SJSA1 (cell line): ENCODE data around the gene PRR20C. TPM values are rescaled to one million over a fixed set of nuclear protein-coding genes. Genes with fewer than 3 reads are reported as not detected.
"Not testable (repeated sequence)": the region's sequence is repeated elsewhere in the genome, so short reads cannot be mapped to it uniquely, and the experiment has no call there.

Experiments
- DNase-seq, 2 experiments: peaks; one replicate each; pipeline ENCODE4 v3.0.0-alpha.2; 2015 to 2020; ENCODE audit warnings: low spot score in 2 of 2, low read depth in 1 of 2
- H3K27ac ChIP-seq: fragments of 250-450 bp; sonication (Bioruptor Pico); 2 replicates; pipeline ENCODE4 v1.5.1; 2020; ENCODE audit warnings: mild to moderate bottlenecking, moderate library complexity
- H3K27me3 ChIP-seq: fragments of 250-450 bp; sonication (Bioruptor Pico); replicated peaks from 2 replicates; pipeline ENCODE4 v1.5.1; 2020; ENCODE audit warnings: mild to moderate bottlenecking, moderate library complexity
- H3K36me3 ChIP-seq: fragments of 250-450 bp; sonication (Bioruptor Pico); 2 replicates; pipeline ENCODE4 v1.5.1; 2020; ENCODE audit warnings: mild to moderate bottlenecking
- H3K4me1 ChIP-seq: fragments of 250-450 bp; sonication (Bioruptor Pico); replicated peaks from 2 replicates; pipeline ENCODE4 v1.6.1; 2021; ENCODE audit warnings: mild to moderate bottlenecking
- H3K4me3 ChIP-seq: fragments of 250-450 bp; sonication (Bioruptor Pico); 2 replicates; pipeline ENCODE4 v1.5.1; 2020; ENCODE audit warnings: mild to moderate bottlenecking
- H3K9me3 ChIP-seq: fragments of 250-450 bp; sonication (Bioruptor Pico); replicated peaks from 2 replicates; pipeline ENCODE4 v1.5.1; 2020; ENCODE audit warnings: mild to moderate bottlenecking
- total RNA-seq: library from RNA; depleted of rRNA; stranded (reverse); fragments of >200 nt; shearing (Covaris generic); gene quantifications from 2 replicates; pipeline ENCODE4 v1.2.3, GENCODE V29; 2014; rRNA removed

Gene PRR20C
- total RNA-seq: not detected in 2 replicates

DNA sequence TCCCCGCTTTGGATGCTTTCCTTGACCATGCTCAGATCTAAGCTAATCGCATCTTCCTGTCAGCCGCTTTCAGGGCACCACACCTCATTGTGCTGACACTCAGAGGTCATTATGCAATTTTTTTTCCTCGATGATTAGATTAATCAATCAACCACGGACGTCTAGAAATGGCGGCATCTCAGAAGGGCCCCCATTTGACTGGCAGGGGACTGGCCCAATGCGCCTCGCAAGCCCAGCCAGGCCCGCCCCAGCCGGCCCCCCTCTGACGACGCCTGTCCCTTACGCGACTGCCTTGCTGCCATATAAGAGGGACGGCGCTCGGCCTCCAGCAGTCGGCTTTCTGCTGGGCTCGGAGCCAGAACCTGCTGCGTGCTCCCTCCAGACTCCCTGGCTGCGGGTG, at the start of gene PRR20C:
PRR20C (plus strand) TSS at position 301 of the 400 bp plus-strand sequence. CDS start 387 bp downstream, outside the sequence.
- not testable (repeated sequence) for H3K4me1 ChIP-seq, H3K36me3 ChIP-seq, H3K27me3 ChIP-seq, H3K27ac ChIP-seq, DNase-seq, H3K4me3 ChIP-seq, H3K9me3 ChIP-seq

DNA sequence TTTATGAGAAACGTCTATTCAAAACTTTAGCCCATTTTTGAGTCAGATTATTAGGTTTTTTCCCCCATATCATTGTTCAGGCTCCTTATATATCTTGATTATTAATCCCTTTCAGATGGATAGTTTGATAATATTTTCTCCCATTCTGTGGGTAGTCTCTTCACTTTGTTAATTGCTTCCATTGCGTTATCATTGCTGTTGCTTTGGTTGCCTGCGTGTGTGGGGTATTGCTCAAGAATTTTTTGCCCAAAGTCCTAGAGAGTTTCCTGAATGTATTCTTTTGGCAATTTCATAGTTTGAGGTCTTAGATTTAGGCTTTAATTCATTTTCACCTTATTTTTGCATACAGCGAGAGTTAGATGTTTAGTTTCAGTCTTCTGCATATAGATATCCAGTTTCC, 38.9 kb upstream of the PRR20C start:
- H3K27me3 ChIP-seq: no peaks in the 10 kb centered on the region
- H3K4me1 ChIP-seq: no peaks in the 10 kb centered on the region
- no peaks in the 10 kb centered on the region for H3K36me3 ChIP-seq
- no peak for DNase-seq
- H3K4me3 ChIP-seq: no peak overlapping the region
- peaks cover 4% of the 10 kb centered on the region; the same call in 1 of the 2 replicates for H3K9me3 ChIP-seq
- no peak overlapping the region for H3K27ac ChIP-seq

DNA sequence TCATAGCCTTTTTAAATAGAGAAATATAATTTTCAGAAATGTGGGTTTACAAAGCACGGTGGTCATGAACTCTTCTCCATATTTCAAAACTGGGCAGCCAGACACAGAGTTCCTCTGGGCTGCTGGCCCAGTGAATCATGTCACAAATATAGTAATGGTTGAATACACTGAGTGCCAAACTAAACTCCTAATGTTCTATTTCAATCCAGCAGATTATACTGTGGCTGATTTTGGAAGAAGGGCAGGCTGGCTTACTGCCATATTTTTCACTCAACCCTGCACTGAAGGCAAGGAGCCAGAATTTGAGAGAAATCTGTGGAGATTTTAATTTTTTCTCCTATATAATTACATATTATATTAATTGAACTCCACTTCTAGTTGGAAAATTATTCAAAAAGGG, 30.2 kb upstream of the PRR20C start:
- Histone ChIP-seq H3K27ac (no peak overlapping the region), H3K36me3 (no peaks in the 10 kb centered on the region), H3K4me1 (no peaks in the 10 kb centered on the region), H3K4me3 (no peak overlapping the region), H3K9me3 (no peaks in the 10 kb centered on the region), H3K27me3 (no peaks in the 10 kb centered on the region)
- DNase-seq: no peak

DNA sequence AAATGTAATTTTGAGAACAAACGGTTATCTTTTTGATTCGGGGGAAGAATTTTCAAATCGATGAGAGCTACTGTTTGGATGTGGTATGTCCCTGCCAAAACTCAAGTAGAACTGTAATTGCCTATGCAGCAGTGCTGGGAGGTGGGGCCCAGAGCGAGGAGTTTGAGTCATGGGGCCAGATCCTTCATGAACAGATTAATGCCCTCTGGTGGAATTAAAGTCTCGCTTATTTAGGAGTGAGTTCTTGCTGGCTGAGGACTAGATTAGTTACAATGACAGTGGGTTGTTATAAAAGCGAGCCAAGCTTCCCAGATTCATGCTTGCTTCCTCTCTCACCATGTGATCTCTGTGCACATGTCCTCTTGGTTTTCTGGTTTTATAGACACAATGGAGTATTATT, 25.0 kb upstream of the PRR20C start:
- no peak overlapping the region for H3K27ac ChIP-seq
- H3K9me3 ChIP-seq: no peaks in the 10 kb centered on the region
- H3K36me3 ChIP-seq: no peaks in the 10 kb centered on the region
- H3K4me3 ChIP-seq: no peak overlapping the region
- DNase-seq: no peak
- H3K4me1 ChIP-seq: no peaks in the 10 kb centered on the region
- H3K27me3 ChIP-seq: no peaks in the 10 kb centered on the region

DNA sequence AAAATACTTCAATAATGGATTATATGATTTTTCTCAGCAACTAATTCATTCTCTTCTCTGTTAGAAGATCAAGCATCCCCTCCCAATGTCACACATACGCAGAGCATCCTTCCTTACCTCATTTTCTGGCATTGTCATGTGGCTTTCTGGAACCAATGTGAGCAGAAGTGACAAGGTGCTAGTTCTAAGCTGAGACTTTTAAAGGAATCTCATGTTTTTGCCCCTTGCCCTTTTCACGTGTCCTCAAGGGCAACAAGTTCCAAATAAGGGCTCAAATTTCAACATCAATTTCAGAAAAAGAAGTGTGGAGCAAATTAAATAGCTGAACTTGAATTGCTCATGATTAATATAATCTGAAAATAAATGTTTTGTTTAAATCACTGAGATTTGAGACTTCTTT, 17.8 kb upstream of the PRR20C start:
- Histone ChIP-seq H3K36me3 (no peaks in the 10 kb centered on the region), H3K27me3 (no peaks in the 10 kb centered on the region), H3K4me3 (no peak overlapping the region), H3K9me3 (no peaks in the 10 kb centered on the region), H3K4me1 (no peaks in the 10 kb centered on the region), H3K27ac (no peak overlapping the region)
- DNase-seq: no peak

DNA sequence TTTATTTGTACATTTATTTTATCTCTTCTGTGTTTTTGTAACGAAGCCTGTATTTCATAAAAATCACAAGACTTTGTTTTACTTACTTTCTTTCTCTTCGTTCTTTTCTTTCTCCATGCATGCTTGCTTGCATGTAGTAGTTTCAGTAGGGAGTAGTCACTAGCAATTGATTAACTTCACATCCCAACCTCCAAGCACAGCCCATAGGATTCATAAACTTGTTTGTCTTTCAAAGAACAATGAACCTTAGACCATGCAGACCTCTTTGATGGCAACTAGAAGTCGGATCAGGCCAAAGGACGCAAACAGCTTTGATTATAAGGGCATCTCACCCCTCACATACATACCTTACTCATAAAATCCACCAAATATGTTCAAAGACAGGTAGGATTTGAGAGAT, 16.3 kb upstream of the PRR20C start:
- H3K4me3 ChIP-seq: no peak overlapping the region
- H3K9me3 ChIP-seq: no peaks in the 10 kb centered on the region
- no peaks in the 10 kb centered on the region for H3K36me3 ChIP-seq
- H3K4me1 ChIP-seq: no peaks in the 10 kb centered on the region
- no peak for DNase-seq
- H3K27me3 ChIP-seq: no peaks in the 10 kb centered on the region
- no peak overlapping the region for H3K27ac ChIP-seq

DNA sequence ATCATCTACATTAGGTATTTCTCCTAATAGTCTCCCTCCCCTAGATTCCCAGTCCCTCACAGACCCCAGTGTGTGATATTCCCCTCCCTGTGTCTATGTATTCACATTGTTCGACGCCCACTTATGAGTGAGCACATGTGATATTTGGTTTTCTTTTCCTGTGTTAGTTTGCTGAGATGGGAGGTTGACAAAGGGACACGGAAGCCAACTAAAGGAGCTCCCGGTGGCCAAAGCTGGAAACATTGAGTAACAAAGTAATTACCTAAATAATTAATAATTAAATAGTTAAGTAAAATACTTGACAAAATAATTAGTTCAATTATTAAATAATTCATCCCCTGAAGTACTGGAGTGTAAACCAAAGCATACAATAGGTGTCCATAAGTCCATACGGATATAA, 14.9 kb upstream of the PRR20C start:
- Histone ChIP-seq H3K9me3 (no peaks in the 10 kb centered on the region), H3K4me1 (no peaks in the 10 kb centered on the region), H3K36me3 (no peaks in the 10 kb centered on the region), H3K4me3 (no peak overlapping the region), H3K27ac (no peak overlapping the region), H3K27me3 (no peaks in the 10 kb centered on the region)
- no peak for DNase-seq

DNA sequence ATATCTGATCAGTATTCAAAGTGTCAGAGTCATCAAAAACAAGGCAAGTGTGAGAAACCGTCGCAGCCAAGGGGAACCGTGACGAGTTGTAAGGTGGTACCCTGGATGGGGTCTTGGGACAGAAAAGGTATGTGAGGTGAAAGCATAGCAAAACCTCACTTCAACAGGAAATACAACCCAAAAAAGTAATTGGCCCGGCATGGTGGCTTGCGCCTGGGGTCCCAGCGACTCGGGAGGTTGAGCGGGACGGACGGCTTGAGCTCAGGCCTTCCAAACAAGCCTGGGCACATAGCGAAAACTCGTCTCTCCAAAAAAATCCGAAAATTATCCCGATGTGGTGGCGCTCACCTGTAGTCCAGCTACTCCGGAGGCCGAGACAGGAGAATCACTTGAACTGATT, 14.1 kb upstream of the PRR20C start:
- not testable (repeated sequence) for H3K9me3 ChIP-seq, H3K36me3 ChIP-seq, DNase-seq

DNA sequence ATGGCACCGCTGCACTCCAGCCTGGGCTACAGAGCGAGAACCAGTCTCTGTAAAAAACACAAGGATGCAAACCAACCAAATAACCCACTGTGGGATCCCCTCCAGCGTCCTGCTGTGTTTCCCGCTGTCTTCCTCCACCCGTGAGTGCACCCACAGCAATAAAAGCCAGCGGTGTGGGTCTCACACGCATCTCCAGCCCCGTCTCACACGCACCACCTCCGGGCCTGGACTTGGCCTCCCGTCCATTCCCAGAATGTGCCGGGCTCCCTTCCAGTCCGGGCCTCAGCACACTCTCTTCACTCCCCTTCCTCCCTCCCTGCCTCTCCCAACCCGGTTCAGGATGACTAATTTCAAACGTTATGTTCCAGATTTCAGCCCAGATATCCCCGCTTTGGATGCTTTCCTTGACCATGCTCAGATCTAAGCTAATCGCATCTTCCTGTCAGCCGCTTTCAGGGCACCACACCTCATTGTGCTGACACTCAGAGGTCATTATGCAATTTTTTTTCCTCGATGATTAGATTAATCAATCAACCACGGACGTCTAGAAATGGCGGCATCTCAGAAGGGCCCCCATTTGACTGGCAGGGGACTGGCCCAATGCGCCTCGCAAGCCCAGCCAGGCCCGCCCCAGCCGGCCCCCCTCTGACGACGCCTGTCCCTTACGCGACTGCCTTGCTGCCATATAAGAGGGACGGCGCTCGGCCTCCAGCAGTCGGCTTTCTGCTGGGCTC, 13.5 kb upstream of the PRR20C start, which contains the start of gene PRR20A:
PRR20A (plus strand) TSS at position 684 of the 734 bp plus-strand sequence. CDS start 387 bp downstream, outside the sequence.
- DNase-seq, H3K4me1 ChIP-seq, H3K9me3 ChIP-seq, H3K27ac ChIP-seq, H3K4me3 ChIP-seq, H3K27me3 ChIP-seq, H3K36me3 ChIP-seq: not testable (repeated sequence)

More for the DNA sequence above, 14.1 kb upstream of the PRR20C start:
- not testable (repeated sequence) for H3K4me1 ChIP-seq, H3K4me3 ChIP-seq, H3K27me3 ChIP-seq, H3K27ac ChIP-seq

DNA sequence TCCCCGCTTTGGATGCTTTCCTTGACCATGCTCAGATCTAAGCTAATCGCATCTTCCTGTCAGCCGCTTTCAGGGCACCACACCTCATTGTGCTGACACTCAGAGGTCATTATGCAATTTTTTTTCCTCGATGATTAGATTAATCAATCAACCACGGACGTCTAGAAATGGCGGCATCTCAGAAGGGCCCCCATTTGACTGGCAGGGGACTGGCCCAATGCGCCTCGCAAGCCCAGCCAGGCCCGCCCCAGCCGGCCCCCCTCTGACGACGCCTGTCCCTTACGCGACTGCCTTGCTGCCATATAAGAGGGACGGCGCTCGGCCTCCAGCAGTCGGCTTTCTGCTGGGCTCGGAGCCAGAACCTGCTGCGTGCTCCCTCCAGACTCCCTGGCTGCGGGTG, 6.7 kb upstream of the PRR20C start, which contains the start of gene PRR20B:
PRR20B (plus strand) TSS at position 301 of the 400 bp plus-strand sequence. CDS start 387 bp downstream, outside the sequence.
- H3K9me3 ChIP-seq, H3K36me3 ChIP-seq, H3K4me3 ChIP-seq, DNase-seq, H3K27me3 ChIP-seq, H3K4me1 ChIP-seq, H3K27ac ChIP-seq: not testable (repeated sequence)

DNA sequence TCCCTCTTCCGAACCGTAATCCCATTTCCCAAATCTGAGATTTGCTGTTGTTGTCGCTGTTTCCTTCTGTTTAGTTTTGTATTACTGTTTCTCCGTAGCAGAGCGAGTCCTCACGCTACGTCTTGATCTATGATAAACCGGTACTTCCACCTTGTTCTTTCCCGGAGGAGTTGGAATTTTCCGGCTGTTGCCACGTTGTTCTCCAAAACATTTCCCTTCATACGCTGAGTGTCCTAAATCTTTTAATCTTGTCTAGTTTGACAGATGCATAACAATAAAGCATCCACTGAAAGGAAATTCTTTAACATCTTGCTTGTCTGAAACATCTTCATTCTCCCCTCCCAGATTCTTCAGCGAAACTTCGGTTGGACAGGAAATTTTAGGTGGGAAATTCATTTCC, 5.8 kb upstream of the PRR20C start:
- not testable (repeated sequence) for H3K4me3 ChIP-seq, H3K9me3 ChIP-seq, H3K4me1 ChIP-seq, H3K27ac ChIP-seq, DNase-seq, H3K36me3 ChIP-seq, H3K27me3 ChIP-seq

DNA sequence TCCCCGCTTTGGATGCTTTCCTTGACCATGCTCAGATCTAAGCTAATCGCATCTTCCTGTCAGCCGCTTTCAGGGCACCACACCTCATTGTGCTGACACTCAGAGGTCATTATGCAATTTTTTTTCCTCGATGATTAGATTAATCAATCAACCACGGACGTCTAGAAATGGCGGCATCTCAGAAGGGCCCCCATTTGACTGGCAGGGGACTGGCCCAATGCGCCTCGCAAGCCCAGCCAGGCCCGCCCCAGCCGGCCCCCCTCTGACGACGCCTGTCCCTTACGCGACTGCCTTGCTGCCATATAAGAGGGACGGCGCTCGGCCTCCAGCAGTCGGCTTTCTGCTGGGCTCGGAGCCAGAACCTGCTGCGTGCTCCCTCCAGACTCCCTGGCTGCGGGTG, 6.5 kb downstream of the PRR20C start, which contains the start of gene PRR20D:
PRR20D (plus strand) TSS at position 301 of the 400 bp plus-strand sequence. CDS start 387 bp downstream, outside the sequence.
- not testable (repeated sequence) for H3K4me1 ChIP-seq, DNase-seq, H3K4me3 ChIP-seq, H3K36me3 ChIP-seq, H3K27ac ChIP-seq, H3K27me3 ChIP-seq, H3K9me3 ChIP-seq

DNA sequence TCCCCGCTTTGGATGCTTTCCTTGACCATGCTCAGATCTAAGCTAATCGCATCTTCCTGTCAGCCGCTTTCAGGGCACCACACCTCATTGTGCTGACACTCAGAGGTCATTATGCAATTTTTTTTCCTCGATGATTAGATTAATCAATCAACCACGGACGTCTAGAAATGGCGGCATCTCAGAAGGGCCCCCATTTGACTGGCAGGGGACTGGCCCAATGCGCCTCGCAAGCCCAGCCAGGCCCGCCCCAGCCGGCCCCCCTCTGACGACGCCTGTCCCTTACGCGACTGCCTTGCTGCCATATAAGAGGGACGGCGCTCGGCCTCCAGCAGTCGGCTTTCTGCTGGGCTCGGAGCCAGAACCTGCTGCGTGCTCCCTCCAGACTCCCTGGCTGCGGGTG, 13.0 kb downstream of the PRR20C start, which contains the start of gene PRR20E:
PRR20E (plus strand) TSS at position 301 of the 400 bp plus-strand sequence. CDS start 387 bp downstream, outside the sequence.
- not testable (repeated sequence) for H3K27me3 ChIP-seq, DNase-seq, H3K27ac ChIP-seq, H3K9me3 ChIP-seq, H3K4me3 ChIP-seq, H3K4me1 ChIP-seq, H3K36me3 ChIP-seq

DNA sequence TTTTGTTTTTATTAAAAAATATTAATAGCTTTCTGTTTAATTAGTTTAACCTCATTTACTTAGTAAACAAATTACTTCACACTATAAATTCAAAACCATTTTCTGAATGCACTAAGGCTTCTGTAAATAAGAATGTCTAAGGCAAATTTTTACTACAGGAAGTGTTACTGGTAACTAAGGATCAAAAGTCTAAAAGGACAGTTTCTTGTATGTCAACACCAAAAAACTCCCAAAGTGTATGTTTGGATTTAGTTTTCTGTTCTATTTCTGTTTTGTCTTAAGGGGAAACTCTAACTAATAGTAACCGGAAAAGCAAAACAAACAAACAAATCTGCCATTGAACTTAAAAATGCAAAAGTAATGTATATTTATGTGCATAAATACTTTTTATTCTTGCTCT, 37.8 kb downstream of the PRR20C start:
- Histone ChIP-seq H3K27ac (no peak overlapping the region), H3K36me3 (no peaks in the 10 kb centered on the region), H3K27me3 (no peaks in the 10 kb centered on the region), H3K9me3 (no peaks in the 10 kb centered on the region), H3K4me1 (no peaks in the 10 kb centered on the region), H3K4me3 (no peak overlapping the region)
- DNase-seq: no peak
